Measurements from ENCODE around the gene HS1BP3. TPM values are rescaled to one million over a fixed set of nuclear protein-coding genes. Genes with fewer than 3 reads are reported as not detected.

Gene HS1BP3
- total RNA-seq, 1 donor from 2014 or later = 33.6 TPM

GRCh38 chr2:20671736-20672080 lies 20.8 kb upstream of the HS1BP3 start:
- H3K27me3 Mint-ChIP-seq (ENCODE audit: unreplicated experiment) = peaks cover 16% of the 10 kb centered on the region
- H3K9me3 Mint-ChIP-seq (ENCODE audit: unreplicated experiment) = no peaks in the 10 kb centered on the region
- H3K36me3 Mint-ChIP-seq (ENCODE audit: low read depth, unreplicated experiment) = peaks cover 4% of the 10 kb centered on the region
- DNase-seq (ENCODE audit: low spot score) = no peak
- peaks cover 62% of the 10 kb centered on the region for H3K4me1 Mint-ChIP-seq (ENCODE audit: unreplicated experiment)
- no peak overlapping the region for H3K4me3 Mint-ChIP-seq (ENCODE audit: unreplicated experiment)
- TF ChIP-seq, protein P1, sequence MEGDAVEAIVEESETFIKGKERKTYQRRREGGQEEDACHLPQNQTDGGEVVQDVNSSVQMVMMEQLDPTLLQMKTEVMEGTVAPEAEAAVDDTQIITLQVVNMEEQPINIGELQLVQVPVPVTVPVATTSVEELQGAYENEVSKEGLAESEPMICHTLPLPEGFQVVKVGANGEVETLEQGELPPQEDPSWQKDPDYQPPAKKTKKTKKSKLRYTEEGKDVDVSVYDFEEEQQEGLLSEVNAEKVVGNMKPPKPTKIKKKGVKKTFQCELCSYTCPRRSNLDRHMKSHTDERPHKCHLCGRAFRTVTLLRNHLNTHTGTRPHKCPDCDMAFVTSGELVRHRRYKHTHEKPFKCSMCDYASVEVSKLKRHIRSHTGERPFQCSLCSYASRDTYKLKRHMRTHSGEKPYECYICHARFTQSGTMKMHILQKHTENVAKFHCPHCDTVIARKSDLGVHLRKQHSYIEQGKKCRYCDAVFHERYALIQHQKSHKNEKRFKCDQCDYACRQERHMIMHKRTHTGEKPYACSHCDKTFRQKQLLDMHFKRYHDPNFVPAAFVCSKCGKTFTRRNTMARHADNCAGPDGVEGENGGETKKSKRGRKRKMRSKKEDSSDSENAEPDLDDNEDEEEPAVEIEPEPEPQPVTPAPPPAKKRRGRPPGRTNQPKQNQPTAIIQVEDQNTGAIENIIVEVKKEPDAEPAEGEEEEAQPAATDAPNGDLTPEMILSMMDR (IDR thresholded peaks at IDR 0.05; ENCODE audit: unreplicated experiment) = no peak
- no peak overlapping the region for H3K27ac Mint-ChIP-seq (ENCODE audit: unreplicated experiment)

- no peak overlapping the region for H3K4me3 Mint-ChIP-seq (ENCODE audit: unreplicated experiment)
- no peak for DNase-seq (ENCODE audit: low spot score)
- H3K27me3 Mint-ChIP-seq (ENCODE audit: unreplicated experiment) = peaks cover 15% of the 10 kb centered on the region
- H3K9me3 Mint-ChIP-seq (ENCODE audit: unreplicated experiment) = no peaks in the 10 kb centered on the region
- TF ChIP-seq, protein P1 (IDR thresholded peaks at IDR 0.05; ENCODE audit: unreplicated experiment) = no peak
- no peak overlapping the region for H3K27ac Mint-ChIP-seq (ENCODE audit: unreplicated experiment)
- peaks cover 4% of the 10 kb centered on the region for H3K36me3 Mint-ChIP-seq (ENCODE audit: low read depth, unreplicated experiment)
- peaks cover 57% of the 10 kb centered on the region for H3K4me1 Mint-ChIP-seq (ENCODE audit: unreplicated experiment)
Measured at GRCh38 chr2:20671036-20671735, 20.3 kb upstream of the HS1BP3 start.

DNA sequence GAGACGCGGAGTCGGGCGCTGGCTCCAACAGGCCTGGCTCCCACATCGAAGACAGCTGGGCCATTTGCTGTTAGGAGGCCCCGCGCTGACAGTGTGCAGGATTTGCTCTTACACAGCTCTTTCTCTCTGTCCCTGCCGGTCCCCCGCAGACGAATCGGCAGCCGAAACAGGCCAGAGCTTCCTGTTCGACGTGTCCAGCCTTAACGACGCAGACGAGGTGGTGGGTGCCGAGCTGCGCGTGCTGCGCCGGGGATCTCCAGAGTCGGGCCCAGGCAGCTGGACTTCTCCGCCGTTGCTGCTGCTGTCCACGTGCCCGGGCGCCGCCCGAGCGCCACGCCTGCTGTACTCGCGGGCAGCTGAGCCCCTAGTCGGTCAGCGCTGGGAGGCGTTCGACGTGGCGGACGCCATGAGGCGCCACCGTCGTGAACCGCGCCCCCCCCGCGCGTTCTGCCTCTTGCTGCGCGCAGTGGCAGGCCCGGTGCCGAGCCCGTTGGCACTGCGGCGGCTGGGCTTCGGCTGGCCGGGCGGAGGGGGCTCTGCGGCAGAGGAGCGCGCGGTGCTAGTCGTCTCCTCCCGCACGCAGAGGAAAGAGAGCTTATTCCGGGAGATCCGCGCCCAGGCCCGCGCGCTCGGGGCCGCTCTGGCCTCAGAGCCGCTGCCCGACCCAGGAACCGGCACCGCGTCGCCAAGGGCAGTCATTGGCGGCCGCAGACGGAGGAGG lies 19.6 kb upstream of the HS1BP3 start:
- peaks cover 16% of the 10 kb centered on the region for H3K27me3 Mint-ChIP-seq (ENCODE audit: unreplicated experiment)
- no peak overlapping the region for H3K4me3 Mint-ChIP-seq (ENCODE audit: unreplicated experiment)
- H3K27ac Mint-ChIP-seq (ENCODE audit: unreplicated experiment) = no peak overlapping the region

GRCh38 chr2:20669562-20670314 lies 18.8 kb upstream of the HS1BP3 start:
- H3K4me1 Mint-ChIP-seq (ENCODE audit: unreplicated experiment) = peaks cover 50% of the 10 kb centered on the region
- TF ChIP-seq, protein P1 (IDR thresholded peaks at IDR 0.05; ENCODE audit: unreplicated experiment) = no peak
- H3K27ac Mint-ChIP-seq (ENCODE audit: unreplicated experiment) = no peak overlapping the region
- no peaks in the 10 kb centered on the region for H3K9me3 Mint-ChIP-seq (ENCODE audit: unreplicated experiment)
- peaks cover 4% of the 10 kb centered on the region for H3K36me3 Mint-ChIP-seq (ENCODE audit: low read depth, unreplicated experiment)
- no peak overlapping the region for H3K4me3 Mint-ChIP-seq (ENCODE audit: unreplicated experiment)
- DNase-seq (ENCODE audit: low spot score) = no peak
- H3K27me3 Mint-ChIP-seq (ENCODE audit: unreplicated experiment) = peaks cover 20% of the 10 kb centered on the region

More for the DNA sequence above, 19.6 kb upstream of the HS1BP3 start:
- Mint-ChIP-seq H3K9me3 (ENCODE audit: unreplicated experiment) (no peaks in the 10 kb centered on the region), H3K4me1 (ENCODE audit: unreplicated experiment) (peaks cover 51% of the 10 kb centered on the region), H3K36me3 (ENCODE audit: low read depth, unreplicated experiment) (peaks cover 4% of the 10 kb centered on the region)
- no peak for DNase-seq (ENCODE audit: low spot score)
- TF ChIP-seq, protein P1 (IDR thresholded peaks at IDR 0.05; ENCODE audit: unreplicated experiment) = no peak

All from endothelial cell (in vitro differentiated cells).